GM19193 (cell line): ENCODE results near the gene PAQR9.

Experiments
- POLR2A ChIP-seq: IDR thresholded peaks from 4 replicates; pipeline ENCODE4 v1.6.1; 2011; ENCODE audit not compliant: insufficient read depth, insufficient read length; ENCODE audit errors: extremely low read depth

PAQR9 gene

GRCh38 chr3:142945023-142945422, 18.5 kb downstream of the PAQR9 start:
- no peak for TF ChIP-seq POLR2A

GRCh38 chr3:142944342-142944741, 19.1 kb downstream of the PAQR9 start:
- no peak for TF ChIP-seq POLR2A

GRCh38 chr3:142943870-142944269, 19.6 kb downstream of the PAQR9 start:
- no peak for TF ChIP-seq POLR2A

GRCh38 chr3:142943349-142943748, 20.1 kb downstream of the PAQR9 start:
- TF ChIP-seq POLR2A, result no peak

DNA sequence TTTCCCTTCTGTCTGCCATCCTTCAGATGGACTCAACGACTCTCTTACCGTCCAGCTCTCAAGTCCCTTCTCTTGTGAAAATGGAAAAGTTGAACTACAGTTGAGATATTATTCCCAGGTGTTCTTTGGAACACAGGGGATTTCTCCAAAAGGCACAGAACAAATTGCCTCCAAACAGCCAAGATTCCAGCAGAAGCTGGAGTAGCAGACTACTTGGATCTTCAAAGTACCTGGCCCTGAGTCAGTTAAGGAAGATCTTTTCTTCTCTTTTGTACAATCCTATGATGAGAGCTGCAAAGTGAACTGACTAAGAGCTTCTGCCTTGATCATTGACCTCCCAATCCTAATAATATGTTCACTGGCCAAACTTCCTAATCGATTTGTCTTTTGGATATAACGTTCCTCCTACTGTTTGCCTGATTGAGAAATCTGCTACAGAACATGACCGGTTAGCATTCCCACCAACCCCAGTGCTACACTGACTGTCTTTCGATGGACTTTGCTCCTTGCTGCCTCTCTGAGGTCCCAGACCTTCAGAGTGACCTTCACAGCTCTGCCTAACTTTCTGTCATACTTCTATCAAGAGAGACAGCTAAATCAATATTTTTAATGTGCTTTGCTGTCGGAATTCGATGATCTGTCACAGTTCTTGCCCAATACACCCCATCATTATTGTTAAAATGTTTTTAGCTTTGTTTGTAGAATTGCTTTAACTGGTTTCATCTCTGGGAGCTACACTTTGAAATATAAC, 21.9 kb downstream of the PAQR9 start:
- TF ChIP-seq POLR2A, result no peak

DNA sequence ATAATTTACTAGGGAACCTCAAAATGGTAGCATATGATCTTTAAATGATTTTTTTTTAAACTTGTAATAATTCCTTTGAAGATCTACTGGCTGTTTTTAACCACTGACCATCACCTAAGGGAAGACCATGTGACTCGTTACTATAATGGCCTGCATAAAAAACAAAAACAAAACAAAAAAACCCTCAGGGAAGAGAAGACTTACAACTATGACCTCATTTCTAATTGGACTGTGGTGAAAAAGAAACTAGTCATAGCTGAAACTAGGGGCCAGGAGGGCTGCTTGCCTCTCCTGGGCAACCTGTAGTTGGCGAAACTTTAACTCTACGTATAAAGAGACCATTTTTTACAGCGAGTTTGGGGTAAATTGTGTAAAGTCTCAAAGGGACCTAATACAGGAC, 23.0 kb downstream of the PAQR9 start:
- no peak for TF ChIP-seq POLR2A

- TF ChIP-seq POLR2A, result no peak
Measured at GRCh38 chr3:142940000-142940399, 23.5 kb downstream of the PAQR9 start.

- TF ChIP-seq POLR2A, result no peak
Measured at GRCh38 chr3:142935963-142936362, 27.5 kb downstream of the PAQR9 start.

DNA sequence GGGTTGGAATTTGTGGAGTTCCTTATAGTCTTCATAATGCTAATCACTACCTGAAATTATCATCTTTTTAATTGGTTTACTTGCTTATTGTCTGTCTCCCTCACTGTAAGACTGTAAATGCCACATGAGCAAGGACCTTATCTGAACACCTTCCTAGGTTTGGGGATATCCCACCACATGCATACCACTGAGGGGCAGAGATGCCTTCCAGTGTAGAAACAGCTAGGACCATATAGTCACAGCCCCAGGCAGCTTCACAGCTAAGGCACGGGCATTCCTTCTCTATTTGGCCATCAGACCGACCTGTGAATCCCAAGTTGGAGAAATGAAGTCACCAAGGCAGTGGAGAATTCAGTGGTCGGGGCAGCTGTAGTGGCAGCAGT, 28.6 kb downstream of the PAQR9 start:
- TF ChIP-seq POLR2A, result no peak

GRCh38 chr3:142934128-142934886, 29.2 kb downstream of the PAQR9 start:
- TF ChIP-seq POLR2A, result no peak

- no peak for TF ChIP-seq POLR2A
Measured at GRCh38 chr3:142931222-142931621, 32.3 kb downstream of the PAQR9 start.

DNA sequence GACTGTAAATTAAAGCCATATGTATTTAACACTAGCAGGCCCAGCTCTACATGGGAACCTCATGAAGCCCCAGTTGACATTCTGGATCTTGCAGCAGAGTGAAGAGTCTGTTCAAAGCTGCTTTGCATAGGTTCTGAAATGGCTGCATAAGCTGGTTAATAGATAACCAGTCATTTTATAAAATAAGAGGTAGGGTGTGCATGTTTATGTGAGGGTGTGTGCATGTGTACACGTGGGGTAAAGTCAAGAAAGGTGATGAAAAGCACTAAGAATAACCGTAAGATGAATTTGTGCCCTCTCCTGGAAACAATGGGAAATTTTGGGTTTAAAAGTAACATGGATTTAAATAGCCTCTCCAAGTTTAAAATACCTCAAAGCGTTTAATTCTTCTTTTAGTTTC, 33.0 kb downstream of the PAQR9 start:
- no peak for TF ChIP-seq POLR2A

- TF ChIP-seq POLR2A, result no peak
Measured at GRCh38 chr3:142929890-142930289, 33.6 kb downstream of the PAQR9 start.

DNA sequence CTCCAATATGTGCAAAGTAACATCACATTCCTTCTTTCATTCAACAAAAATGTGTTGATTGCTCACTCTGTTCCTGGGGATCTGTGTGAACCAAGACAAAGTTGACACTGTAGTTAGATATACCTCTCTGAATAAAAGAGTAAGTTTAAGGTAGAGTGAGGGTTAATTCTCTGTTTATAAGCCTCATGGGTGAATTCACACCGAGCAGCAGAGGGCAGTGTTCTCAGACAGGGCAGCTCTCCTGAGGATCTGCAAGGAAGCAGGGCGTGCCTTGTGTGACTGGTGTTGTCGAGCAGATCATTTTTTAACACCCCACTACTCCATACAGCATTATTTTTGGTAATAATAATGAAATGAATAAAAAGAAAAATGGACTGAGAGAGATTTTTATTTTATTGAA, 34.4 kb downstream of the PAQR9 start:
- TF ChIP-seq POLR2A, result no peak

DNA sequence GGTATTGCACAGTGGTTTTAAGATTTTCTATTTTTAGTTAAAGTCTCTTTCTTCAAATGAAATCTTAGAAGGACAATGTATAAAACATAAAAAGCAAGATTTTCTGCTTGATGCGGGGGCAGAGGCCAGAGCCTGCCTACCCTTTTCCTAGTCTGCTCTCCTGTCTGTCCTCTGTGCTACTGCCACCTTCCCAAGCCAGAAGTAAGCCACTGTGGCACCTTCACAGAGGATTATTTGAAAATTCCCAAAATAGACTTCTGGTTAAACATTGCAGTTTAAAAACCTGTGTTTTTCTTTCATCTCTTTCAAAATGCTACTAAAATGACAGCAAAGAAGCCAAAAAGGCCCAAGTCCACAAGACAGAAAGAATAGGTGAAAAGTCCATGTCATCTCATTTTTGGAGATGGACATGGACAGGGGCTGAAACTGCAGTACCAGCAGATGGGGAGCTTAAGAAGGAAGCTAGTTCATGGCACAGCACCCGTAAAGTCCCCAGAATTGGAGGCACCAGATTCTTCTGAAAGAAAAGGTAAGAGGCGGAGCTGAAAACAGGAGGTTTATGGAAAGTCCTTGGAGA, 37.0 kb downstream of the PAQR9 start:
- TF ChIP-seq POLR2A, result no peak

GRCh38 chr3:142925140-142925539, 38.3 kb downstream of the PAQR9 start:
- TF ChIP-seq POLR2A, result no peak
